ENCODE data around the gene PSMB2. TPM values are rescaled to one million over a fixed set of nuclear protein-coding genes. Genes with fewer than 3 reads are reported as not detected.
"Not testable (repeated sequence)": the region's sequence is repeated elsewhere in the genome, so short reads cannot be mapped to it uniquely, and the experiment has no call there.

PSMB2 gene
- total RNA-seq (44.1 TPM), polyA plus RNA-seq (ENCODE audit: insufficient read depth, low read depth, low replicate concordance) (78.0 TPM)
- long read RNA-seq, donor 1, transcript PSMB2-201 (6 exons, 2,701 nt): major isoform, 57 of 76 reads
- long read RNA-seq, donor 1, partial matches to known transcripts: 19 of 76 reads
- long read RNA-seq, donor 1, other reads (novel, unspliced or antisense): 0 of 76 reads
- long read RNA-seq, donor 2, transcript PSMB2-201 (6 exons, 2,701 nt): major isoform, 44 of 44 reads
- long read RNA-seq, donor 2, partial matches to known transcripts: 0 of 44 reads
- long read RNA-seq, donor 2, other reads (novel, unspliced or antisense): 0 of 44 reads
- long read RNA-seq, donor 3, transcript PSMB2-201 (6 exons, 2,701 nt): major isoform, 77 of 82 reads
- long read RNA-seq, donor 3, partial matches to known transcripts: 5 of 82 reads
- long read RNA-seq, donor 3, other reads (novel, unspliced or antisense): 0 of 82 reads
- long read RNA-seq, donor 4, transcript PSMB2-201 (6 exons, 2,701 nt): major isoform, 48 of 61 reads
- long read RNA-seq, donor 4, partial matches to known transcripts: 13 of 61 reads
- long read RNA-seq, donor 4, other reads (novel, unspliced or antisense): 0 of 61 reads
- long read RNA-seq, donor 5, transcript PSMB2-201 (6 exons, 2,701 nt): major isoform, 7 of 7 reads
- long read RNA-seq, donor 5, partial matches to known transcripts: 0 of 7 reads
- long read RNA-seq, donor 5, other reads (novel, unspliced or antisense): 0 of 7 reads
- long read RNA-seq, donor 6, transcript PSMB2-201 (6 exons, 2,701 nt): major isoform, 129 of 153 reads
- long read RNA-seq, donor 6, partial matches to known transcripts: 24 of 153 reads
- long read RNA-seq, donor 6, other reads (novel, unspliced or antisense): 0 of 153 reads
- long read RNA-seq, donor 7, transcript PSMB2-201 (6 exons, 2,701 nt): major isoform, 43 of 48 reads
- long read RNA-seq, donor 7, partial matches to known transcripts: 4 of 48 reads
- long read RNA-seq, donor 7, other reads (novel, unspliced or antisense): 1 of 48 reads
- long read RNA-seq, donor 8, transcript PSMB2-201 (6 exons, 2,701 nt): major isoform, 64 of 69 reads
- long read RNA-seq, donor 8, partial matches to known transcripts: 5 of 69 reads
- long read RNA-seq, donor 8, other reads (novel, unspliced or antisense): 0 of 69 reads
- long read RNA-seq, donor 9, transcript PSMB2-201 (6 exons, 2,701 nt): major isoform, 26 of 26 reads
- long read RNA-seq, donor 9, partial matches to known transcripts: 0 of 26 reads
- long read RNA-seq, donor 9, other reads (novel, unspliced or antisense): 0 of 26 reads
- long read RNA-seq, donor 10, transcript PSMB2-201 (6 exons, 2,701 nt): major isoform, 45 of 64 reads
- long read RNA-seq, donor 10, partial matches to known transcripts: 19 of 64 reads
- long read RNA-seq, donor 10, other reads (novel, unspliced or antisense): 0 of 64 reads

- intact Hi-C loops (cut with DNase I): no loop called here
- Histone ChIP-seq H3K36me3 (ENCODE audit: control insufficient read depth in 2 of 3, insufficient read depth in 3 of 3, low read length in 3 of 3) (no peaks in the 10 kb centered on the region), H3K27ac (ENCODE audit: low read depth in 2 of 2, low read length in 2 of 2) (peak within 1 kb of the TSS; percentile 80 to 87), H3K9ac (ENCODE audit: low read length in 3 of 3) (peak within 1 kb of the TSS; percentile 89 to 91 (median 90)), H3K4me1 (ENCODE audit: control insufficient read depth in 2 of 3, insufficient read depth in 2 of 3, low read depth in 1 of 3, low read length in 3 of 3) (peaks cover 0 to 7% (median 3%) of the 10 kb centered on the region in 3 donors), H3K9me3 (ENCODE audit: control insufficient read depth in 2 of 3, insufficient read depth in 1 of 3, low read length in 3 of 3) (no peaks in the 10 kb centered on the region), H3K4me3 (ENCODE audit: low read length in 3 of 3) (peak within 1 kb of the TSS; percentile 90 to 97 (median 97)), H3K27me3 (ENCODE audit: control insufficient read depth, insufficient read depth, low read length) (no peaks in the 10 kb centered on the region)
- DNase-seq: peak; percentile 97 to 98 (median 98)
- FAIRE-seq: no peak
- TF ChIP-seq CTCF (IDR thresholded peaks at IDR 0.05; ENCODE audit: borderline replicate concordance, extremely low read depth, insufficient read depth): no peak
Observed at GRCh38 chr1:35641233-35641866, at the start of gene PSMB2. Gene PSMB2, minus strand, starts transcription at chr1:35641526. Its CDS starts 94 bp downstream, at chr1:35641432.

- Histone ChIP-seq H3K36me3 (ENCODE audit: control insufficient read depth in 2 of 3, insufficient read depth in 3 of 3, low read length in 3 of 3) (no peaks in the 10 kb centered on the region), H3K4me3 (ENCODE audit: low read length in 3 of 3) (no peak overlapping the region), H3K4me1 (ENCODE audit: control insufficient read depth in 2 of 3, insufficient read depth in 2 of 3, low read depth in 1 of 3, low read length in 3 of 3) (no peaks in the 10 kb centered on the region), H3K9me3 (ENCODE audit: control insufficient read depth in 2 of 3, insufficient read depth in 1 of 3, low read length in 3 of 3) (no peaks in the 10 kb centered on the region), H3K27ac (ENCODE audit: low read depth in 2 of 2, low read length in 2 of 2) (no peak overlapping the region), H3K27me3 (ENCODE audit: control insufficient read depth, insufficient read depth, low read length) (no peaks in the 10 kb centered on the region), H3K9ac (ENCODE audit: low read length in 3 of 3) (no peak overlapping the region)
- DNase-seq (peak in 1 of 5 donors; percentile 7), FAIRE-seq (no peak)
- intact Hi-C loops (cut with DNase I): no loop called here
- no peak for TF ChIP-seq CTCF (IDR thresholded peaks at IDR 0.05; ENCODE audit: borderline replicate concordance, extremely low read depth, insufficient read depth)
Observed at GRCh38 chr1:35691080-35691479, 49.8 kb upstream of the PSMB2 start.

DNA sequence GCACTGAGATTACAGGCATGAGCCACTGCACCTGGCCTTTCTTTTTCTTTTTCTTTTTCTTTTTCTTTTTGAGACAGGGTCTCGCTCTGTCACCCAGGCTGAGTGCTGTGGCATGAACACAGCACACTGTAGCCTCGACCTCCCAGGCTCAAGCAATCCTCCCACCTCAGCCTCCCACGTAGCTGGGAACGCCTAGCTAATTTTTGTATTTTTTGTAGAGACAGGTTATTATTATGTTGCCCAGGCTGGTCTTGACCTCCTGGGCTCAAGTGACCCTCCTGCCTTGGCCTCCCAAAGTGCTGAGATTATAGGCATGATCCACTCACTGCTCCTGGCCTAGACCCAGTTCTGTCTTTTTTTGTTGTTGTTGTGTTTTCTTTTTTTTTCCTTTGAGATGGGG is 48.8 kb upstream of the PSMB2 start:
- H3K4me3 ChIP-seq (ENCODE audit: low read length in 3 of 3); H3K9ac ChIP-seq (ENCODE audit: low read length in 3 of 3); H3K27ac ChIP-seq (ENCODE audit: low read depth in 2 of 2, low read length in 2 of 2); H3K9me3 ChIP-seq (ENCODE audit: control insufficient read depth in 2 of 3, insufficient read depth in 1 of 3, low read length in 3 of 3); H3K27me3 ChIP-seq (ENCODE audit: control insufficient read depth, insufficient read depth, low read length); intact Hi-C loops (cut with DNase I); H3K36me3 ChIP-seq (ENCODE audit: control insufficient read depth in 2 of 3, insufficient read depth in 3 of 3, low read length in 3 of 3); DNase-seq; FAIRE-seq; H3K4me1 ChIP-seq (ENCODE audit: control insufficient read depth in 2 of 3, insufficient read depth in 2 of 3, low read depth in 1 of 3, low read length in 3 of 3): not testable (repeated sequence)
